H1 (cell line): ENCODE results near the gene BLTP3B. TPM values are rescaled to one million over a fixed set of nuclear protein-coding genes. Genes with fewer than 3 reads are reported as not detected.

Source experiments
- CTCF ChIA-PET: fragments of 300-600 bp; sonication (Branson Sonifier 250); formaldehyde crosslinking; loops from one replicate; lab custom pipeline; 2021; ENCODE audit not compliant: partially characterized antibody; lab: Charles Lee
- POLR2A ChIA-PET: fragments of 300-600 bp; sonication (Branson Sonifier 250); formaldehyde crosslinking; loops from one replicate; lab custom pipeline; 2021; ENCODE audit warnings: inconsistent platforms; ENCODE audit not compliant: partially characterized antibody; lab: Charles Lee
- DNase-seq, 2 experiments: peaks; one replicate each; pipeline versions ENCODE4 v3.0.0 to v3.0.0-alpha.2; 2010 to 2022; ENCODE audit warnings: low spot score in 2 of 2, low read depth in 1 of 2, mixed read lengths in 1 of 2
- FAIRE-seq: peaks from 2 replicates; lab custom pipeline; 2011; peaks lifted over from hg19 to GRCh38; lab: Jason Lieb, UNC
- H2AFZ ChIP-seq: 2 replicates; pipeline ENCODE4 v1.8.1; 2012; ENCODE audit warnings: low read length, inconsistent platforms
- H2AK5ac ChIP-seq: 2 replicates; pipeline ENCODE4 v1.6.1; 2013; ENCODE audit warnings: low read depth, low read length
- H2BK120ac ChIP-seq: replicated peaks from 2 replicates; pipeline ENCODE3; 2013; ENCODE audit warnings: low read depth, low read length, inconsistent platforms
- H2BK12ac ChIP-seq: 2 replicates; pipeline ENCODE4 v1.6.1; 2013; ENCODE audit warnings: low read depth, low read length
- H2BK15ac ChIP-seq: 2 replicates; pipeline ENCODE4 v1.6.1; 2013; ENCODE audit warnings: low read length
- H2BK20ac ChIP-seq: 2 replicates; pipeline ENCODE4 v1.6.1; 2013; ENCODE audit warnings: low read length
- H2BK5ac ChIP-seq: 2 replicates; pipeline ENCODE4 v1.6.1; 2013; ENCODE audit warnings: low read depth, low read length
- H3K14ac ChIP-seq: 2 replicates; pipeline ENCODE4 v1.6.1; 2013; ENCODE audit warnings: inconsistent platforms; ENCODE audit not compliant: insufficient read length
- H3K18ac ChIP-seq: 2 replicates; pipeline ENCODE4 v1.6.1; 2013; ENCODE audit warnings: low read length; ENCODE audit errors: extremely low read depth
- H3K23ac ChIP-seq: 2 replicates; pipeline ENCODE4 v1.6.1; 2013; ENCODE audit warnings: inconsistent platforms; ENCODE audit not compliant: insufficient read length
- H3K23me2 ChIP-seq: 2 replicates; pipeline ENCODE4 v1.6.1; 2013; ENCODE audit warnings: low read depth, low read length
- H3K27ac ChIP-seq: 2 replicates; pipeline ENCODE4 v1.6.1; 2011; ENCODE audit warnings: low read depth, low read length, inconsistent platforms
- H3K27me3 ChIP-seq, 4 experiments: replicated peaks in 1 of 4; 1 replicate in 1 of 4; 2 replicates in 3 of 4; pipeline versions ENCODE4 v1.6.1 to v1.8.1; 2011 to 2013; ENCODE audit warnings: low read length in 3 of 4, mild to moderate bottlenecking in 3 of 4, inconsistent platforms in 2 of 4, mixed read lengths in 2 of 4, moderate library complexity in 1 of 4; ENCODE audit not compliant: control insufficient read depth in 3 of 4, insufficient read depth in 3 of 4; ENCODE audit errors: extremely low read depth in 1 of 4
- H3K36me3 ChIP-seq, 4 experiments: 2 replicates each; pipeline versions ENCODE4 v1.6.1 to v1.8.1; 2011 to 2013; ENCODE audit warnings: mild to moderate bottlenecking in 4 of 4, low read length in 3 of 4, moderate library complexity in 2 of 4, control low read depth in 1 of 4, inconsistent platforms in 1 of 4; ENCODE audit not compliant: insufficient read depth in 4 of 4, control insufficient read depth in 2 of 4
- H3K4ac ChIP-seq: replicated peaks from 2 replicates; pipeline ENCODE3; 2013; ENCODE audit warnings: low read length, low read depth, mixed read lengths, inconsistent platforms; ENCODE audit not compliant: insufficient read length
- H3K4me1 ChIP-seq, 4 experiments: replicated peaks in 1 of 4; 1 replicate in 1 of 4; 2 replicates in 3 of 4; pipeline versions ENCODE4 v1.6.1 to v1.8.1; 2011 to 2013; ENCODE audit warnings: low read length in 3 of 4, inconsistent platforms in 2 of 4, mixed read lengths in 1 of 4; ENCODE audit not compliant: insufficient read depth in 4 of 4, control insufficient read depth in 3 of 4
- H3K4me2 ChIP-seq, 2 experiments: 2 replicates each; pipeline versions ENCODE4 v1.6.1 to v1.8.1; 2011 to 2013; ENCODE audit warnings: low read depth in 2 of 2, low read length in 2 of 2, control low read depth in 1 of 2, inconsistent platforms in 1 of 2, mild to moderate bottlenecking in 1 of 2; ENCODE audit not compliant: insufficient read depth in 1 of 2
- H3K4me3 ChIP-seq, 4 experiments: fragments of 200-600, 300-600 bp in 1 of 4; sonication (generic), shearing (Covaris generic), sonication (Bioruptor Twin) in 1 of 4; 2 replicates each; pipeline versions ENCODE4 v1.5.1 to v1.8.1; 2011 to 2016; ENCODE audit warnings: low read length in 4 of 4, low read depth in 3 of 4, control low read depth in 2 of 4, inconsistent platforms in 2 of 4, mild to moderate bottlenecking in 2 of 4, mixed read lengths in 1 of 4, moderate library complexity in 1 of 4; ENCODE audit not compliant: insufficient read depth in 2 of 4; ENCODE audit errors: extremely low read depth in 1 of 4
- H3K56ac ChIP-seq: replicated peaks from 2 replicates; pipeline ENCODE3; 2013; ENCODE audit warnings: low read depth, mild to moderate bottlenecking, mixed read lengths, low read length, inconsistent platforms; ENCODE audit not compliant: insufficient read length
- H3K79me1 ChIP-seq: 2 replicates; pipeline ENCODE4 v1.6.1; 2013; ENCODE audit warnings: low read depth, low read length, control low read depth
- H3K79me2 ChIP-seq, 2 experiments: 2 replicates each; pipeline versions ENCODE4 v1.6.1 to v1.8.1; 2012 to 2013; ENCODE audit warnings: low read length in 2 of 2, mild to moderate bottlenecking in 2 of 2, inconsistent platforms in 1 of 2; ENCODE audit not compliant: insufficient read depth in 2 of 2, control insufficient read depth in 1 of 2
- H3K9ac ChIP-seq, 4 experiments: replicated peaks in 1 of 4; 1 replicate in 1 of 4; 2 replicates in 3 of 4; pipeline versions ENCODE4 v1.6.1 to v1.8.1; 2011 to 2013; ENCODE audit warnings: low read depth in 3 of 4, low read length in 3 of 4, control low read depth in 2 of 4, mild to moderate bottlenecking in 2 of 4, moderate library complexity in 2 of 4, inconsistent platforms in 1 of 4; ENCODE audit errors: extremely low read depth in 1 of 4
- H3K9me3 ChIP-seq, 2 experiments: 2 replicates each; pipeline versions ENCODE4 v1.6.1 to v1.8.1; 2012 to 2013; ENCODE audit warnings: mild to moderate bottlenecking in 2 of 2, moderate library complexity in 2 of 2, control low read depth in 1 of 2, inconsistent platforms in 1 of 2, low read depth in 1 of 2, low read length in 1 of 2, mixed read lengths in 1 of 2; ENCODE audit not compliant: insufficient read depth in 2 of 2
- H4K20me1 ChIP-seq, 2 experiments: replicated peaks in 1 of 2; 2 replicates each; pipeline versions ENCODE3 to v1.8.1; 2011 to 2013; ENCODE audit warnings: inconsistent platforms in 2 of 2, low read length in 2 of 2, mild to moderate bottlenecking in 1 of 2; ENCODE audit not compliant: insufficient read depth in 2 of 2, control insufficient read depth in 1 of 2
- H4K5ac ChIP-seq: 2 replicates; pipeline ENCODE4 v1.6.1; 2013; ENCODE audit warnings: low read length, low read depth, mixed read lengths, inconsistent platforms; ENCODE audit not compliant: insufficient read length
- H4K8ac ChIP-seq: 2 replicates; pipeline ENCODE4 v1.8.0; 2013; ENCODE audit warnings: mild to moderate bottlenecking, moderate library complexity, low read length, inconsistent platforms; ENCODE audit not compliant: insufficient read depth; ENCODE audit errors: extremely low read depth
- H4K91ac ChIP-seq: replicated peaks from 2 replicates; pipeline ENCODE3; 2013; ENCODE audit warnings: low read length, mixed read lengths, inconsistent platforms; ENCODE audit not compliant: insufficient read length
- ATF3 ChIP-seq: IDR thresholded peaks from 2 replicates; pipeline ENCODE4 v1.6.1; 2011; ENCODE audit warnings: low read depth, mild to moderate bottlenecking, low read length; ENCODE audit not compliant: insufficient read depth
- TCF12 ChIP-seq: IDR thresholded peaks from 2 replicates; pipeline ENCODE4 v1.6.1; 2011; ENCODE audit warnings: low read depth, mild to moderate bottlenecking, low read length
- WGBS, 2 experiments: shearing (Covaris generic) in 1 of 2; methylation state at CpG; one replicate each; pipeline versions ENCODE4 v1.1.6 to v1.1.7; 2013 to 2015; ENCODE audit warnings: low lambda C conversion rate in 2 of 2, mixed read lengths in 2 of 2, inconsistent platforms in 1 of 2, low coverage in 1 of 2, missing lambda C conversion rate in 1 of 2; ENCODE audit not compliant: insufficient replicate concordance in 2 of 2, insufficient coverage in 1 of 2, insufficient read length in 1 of 2; ENCODE audit errors: extremely low coverage in 1 of 2, missing lambda C conversion rate in 1 of 2; 5-methylcytosine and 5-hydroxymethylcytosine counted together
- polyA plus RNA-seq, 7 experiments: library from polyadenylated mRNA; depleted of rRNA in 3 of 7; stranded (reverse) in 5 of 7; unstranded in 2 of 7; fragments of >200 nt in 5 of 7; fragments of 200-250 nt in 2 of 7; gene quantifications; 1 replicate in 5 of 7; 2 replicates in 1 of 7; 4 replicates in 1 of 7; pipeline versions ENCODE4 v1.2.1 to v1.2.3, GENCODE V29; 2011 to 2013; ENCODE audit warnings: missing spikeins in 2 of 7, mixed read lengths in 2 of 7
- total RNA-seq: library from RNA; stranded (reverse); fragmentation: NEBNext Ultra II Directional; extraction: Animal tissue kit (Norgen Biotek cat#: 25700); gene quantifications from 2 replicates; pipeline ENCODE4 v1.2.1, GENCODE V29; 2021

The BLTP3B gene
- total and polyA plus RNA-seq, 2 of the 8 experiments (the other 6 are each of a cell fraction or from before 2014, with no cell fraction given) = 7.0 to 28.6 TPM

GRCh38 chr12:100156731-100157426 lies 14.2 kb upstream of the BLTP3B start:
- Histone ChIP-seq H3K4me3 (no peak overlapping the region), H2BK5ac (peak overlapping the region; percentile 24; the same call in 1 of the 2 replicates), H4K91ac (no peak overlapping the region), H2BK120ac (no peak overlapping the region), H2BK20ac (0 out of 2 replicates have a peak overlapping the region, but pooled peaks have one; percentile 61), H4K8ac (no peak overlapping the region), H3K4ac (no peak overlapping the region), H3K79me1 (no peaks in the 10 kb centered on the region), H3K4me1 (peaks cover 0 to 15% (median 6%) of the 10 kb centered on the region in 4 experiments; a peak in 6 of 7 replicates), H3K23ac (no peak overlapping the region), H3K18ac (no peak overlapping the region; the same call in none of the 2 replicates), H3K79me2 (no peaks in the 10 kb centered on the region), H3K36me3 (no peaks in the 10 kb centered on the region; a peak in 1 of 8 replicates), H3K27ac (no peak overlapping the region), H4K20me1 (no peaks in the 10 kb centered on the region), H3K9me3 (peaks cover 7 to 8% of the 10 kb centered on the region in 2 experiments; a peak in 3 of 4 replicates), H2BK12ac (peak overlapping the region; percentile 68; the same call in 1 of the 2 replicates), H4K5ac (no peak overlapping the region), H3K56ac (no peak overlapping the region), H3K23me2 (no peaks in the 10 kb centered on the region), H2AFZ (no peak overlapping the region), H2BK15ac (no peak overlapping the region; the same call in 1 of the 2 replicates), H3K27me3 (no peaks in the 10 kb centered on the region), H3K9ac (no peak overlapping the region), H3K14ac (no peak overlapping the region), H3K4me2 (no peak overlapping the region), H2AK5ac (no peak overlapping the region)
- no peak for FAIRE-seq
- no peak for DNase-seq
- CTCF ChIA-PET = interaction anchor here (0.6 to 2.3 kb wide), 2 partner anchors 17 to 404 kb away, joined by 3 to 5 read pairs; no protein-coding TSS in a partner anchor
- TF ChIP-seq TCF12 = no peak
- no peak for TF ChIP-seq ATF3
- POLR2A ChIA-PET = interaction anchor here (1.0 to 1.2 kb wide), 4 partner anchors 11 to 46 kb away, joined by 3 to 5 read pairs (median 4); no protein-coding TSS in a partner anchor
- 91% methylated on average over 9 of the region's 11 CpGs; no CpG with 5 or more reads in 1 of the 2 experiments for WGBS, 2 experiments
